Bronchial epithelial cell (primary cell): ENCODE data around the gene CCL14. TPM values are rescaled to one million over a fixed set of nuclear protein-coding genes. Genes with fewer than 3 reads are reported as not detected.

Experiments used
- DNase-seq: peaks from one replicate; pipeline ENCODE4 v3.0.0-alpha.2; 2010; ENCODE audit warnings: low read depth
- FAIRE-seq: peaks from 2 replicates; lab custom pipeline; 2011; peaks lifted over from hg19 to GRCh38; lab: Jason Lieb, UNC
- H3K27me3 ChIP-seq: 2 replicates; pipeline ENCODE4 v1.5.1; 2011; ENCODE audit warnings: low read length; ENCODE audit not compliant: control insufficient read depth, insufficient read depth
- H3K36me3 ChIP-seq: 2 replicates; pipeline ENCODE4 v1.5.1; 2011; ENCODE audit warnings: low read length; ENCODE audit not compliant: control insufficient read depth, insufficient read depth
- H3K4me3 ChIP-seq: 2 replicates; pipeline ENCODE4 v1.5.1; 2011; ENCODE audit warnings: mild to moderate bottlenecking, low read depth, low read length, control low read depth
- CTCF ChIP-seq: IDR thresholded peaks from 2 replicates; pipeline ENCODE4 v1.5.1; 2011; ENCODE audit warnings: mild to moderate bottlenecking, moderate library complexity, low read length, control low read depth, inconsistent platforms; ENCODE audit not compliant: insufficient read depth, severe bottlenecking
- total RNA-seq: library from RNA; depleted of rRNA; stranded (reverse); fragments of >200 nt; gene quantifications from 2 replicates; pipeline ENCODE4 v1.2.1, GENCODE V29; 2014

Gene CCL14
- total RNA-seq, 1 donor from 2014 or later, result not detected

GRCh38 chr17:36011201-36011600 is 24.7 kb upstream of the CCL14 start:
- DNase-seq (no peak), FAIRE-seq (no peak)
- H3K4me3 ChIP-seq, result no peak overlapping the region
- no peaks in the 10 kb centered on the region for H3K27me3 ChIP-seq
- no peaks in the 10 kb centered on the region for H3K36me3 ChIP-seq
- no peak for TF ChIP-seq CTCF

GRCh38 chr17:36008998-36009665 is 22.6 kb upstream of the CCL14 start:
- H3K27me3 ChIP-seq, result no peaks in the 10 kb centered on the region
- H3K36me3 ChIP-seq, result no peaks in the 10 kb centered on the region
- FAIRE-seq (no peak), DNase-seq (no peak)
- H3K4me3 ChIP-seq, result no peak overlapping the region
- TF ChIP-seq CTCF, result peak; percentile 49

- Histone ChIP-seq H3K4me3 (no peak overlapping the region), H3K27me3 (no peaks in the 10 kb centered on the region), H3K36me3 (no peaks in the 10 kb centered on the region)
- DNase-seq (no peak), FAIRE-seq (no peak)
- TF ChIP-seq CTCF, result no peak
These were observed 18.1 kb upstream of the CCL14 start for GRCh38 chr17:36004594-36005108.

GRCh38 chr17:36002631-36003030 is 16.1 kb upstream of the CCL14 start:
- H3K27me3 ChIP-seq, result no peaks in the 10 kb centered on the region
- no peak overlapping the region for H3K4me3 ChIP-seq
- no peak for DNase-seq
- FAIRE-seq, result no peak
- H3K36me3 ChIP-seq, result no peaks in the 10 kb centered on the region
- TF ChIP-seq CTCF, result no peak

GRCh38 chr17:36001862-36002603 is 15.5 kb upstream of the CCL14 start:
- H3K4me3 ChIP-seq, result no peak overlapping the region
- no peaks in the 10 kb centered on the region for H3K27me3 ChIP-seq
- no peak for FAIRE-seq
- TF ChIP-seq CTCF, result no peak
- H3K36me3 ChIP-seq, result no peaks in the 10 kb centered on the region
- DNase-seq, result peak; percentile 7
